A673 (cell line): ENCODE data around the gene ITPR1. TPM values are rescaled to one million over a fixed set of nuclear protein-coding genes. Genes with fewer than 3 reads are reported as not detected.

ENCODE experiments used
- BruUV-seq: library from RNA; stranded (reverse); fragments of 400-500 nt; replicated peaks from 2 replicates; lab custom pipeline; 2021; lab: Mats Ljungman, UMichigan
- CTCF ChIA-PET: fragments of 300-600 bp; sonication (Branson Sonifier 250); formaldehyde crosslinking; loops from one replicate; lab custom pipeline; 2022; ENCODE audit warnings: antibody characterized with exemption; lab: Charles Lee
- POLR2A ChIA-PET: fragments of 300-600 bp; sonication (Branson Sonifier 250); formaldehyde crosslinking; loops from one replicate; lab custom pipeline; 2022; ENCODE audit warnings: antibody characterized with exemption; ENCODE audit not compliant: low non-redundant PET; lab: Charles Lee
- DNase-seq: peaks from one replicate; pipeline ENCODE4 v3.0.0-alpha.2; 2015; ENCODE audit warnings: low spot score
- H3K27ac ChIP-seq: fragments of 200-600 bp; sonication (generic); 2 replicates; pipeline ENCODE4 v1.5.1; 2016; ENCODE audit warnings: mixed run types, low read depth, mild to moderate bottlenecking, mixed read lengths, antibody characterized with exemption, low read length; ENCODE audit not compliant: poor library complexity, severe bottlenecking
- H3K27me3 ChIP-seq: fragments of 200-600 bp; sonication (generic); replicated peaks from 2 replicates; pipeline ENCODE4 v1.6.1; 2017; ENCODE audit warnings: mixed run types, low read depth, mild to moderate bottlenecking, mixed read lengths, antibody characterized with exemption, low read length; ENCODE audit not compliant: insufficient read depth, poor library complexity
- H3K36me3 ChIP-seq: fragments of 200-600 bp; sonication (generic); 2 replicates; pipeline ENCODE4 v1.6.1; 2016; ENCODE audit warnings: mixed run types, mild to moderate bottlenecking, mixed read lengths, antibody characterized with exemption, low read length; ENCODE audit not compliant: insufficient read depth, poor library complexity, severe bottlenecking
- H3K4me1 ChIP-seq: fragments of 200-600 bp; sonication (generic); 2 replicates; pipeline ENCODE4 v1.6.1; 2017; ENCODE audit warnings: mixed run types, mild to moderate bottlenecking, mixed read lengths, antibody characterized with exemption, low read length; ENCODE audit not compliant: insufficient read depth, poor library complexity, severe bottlenecking
- H3K4me3 ChIP-seq: fragments of 200-600 bp; sonication (generic); 2 replicates; pipeline ENCODE4 v1.5.1; 2016; ENCODE audit warnings: low read depth, mixed run types, mild to moderate bottlenecking, mixed read lengths, low read length; ENCODE audit not compliant: poor library complexity, severe bottlenecking
- H3K9me3 ChIP-seq: fragments of 200-600 bp; sonication (generic); 2 replicates; pipeline ENCODE4 v1.6.1; 2016; ENCODE audit warnings: mixed run types, low read depth, mild to moderate bottlenecking, mixed read lengths, antibody characterized with exemption, low read length; ENCODE audit not compliant: poor library complexity, severe bottlenecking
- EZH2 ChIP-seq: fragments of 200-600 bp; sonication (generic); IDR thresholded peaks from 2 replicates; pipeline ENCODE4 v1.6.1; 2017; ENCODE audit warnings: borderline replicate concordance, low read depth, mild to moderate bottlenecking, mixed read lengths, antibody characterized with exemption, low read length; ENCODE audit not compliant: poor library complexity, severe bottlenecking
- intact Hi-C: fragments of 100-400 bp; cut with micrococcal nuclease; formaldehyde crosslinking; loops from one replicate; pipeline ENCODE4 v1.10.0; 2022; ENCODE audit not compliant: unreplicated experiment
- total RNA-seq: library from RNA; stranded (reverse); gene quantifications from 2 replicates; pipeline ENCODE4 v1.2.3, GENCODE V29; 2021
- TF ChIP-seq, protein P1 (sequence below): fragments of 300-800, 200-600 bp; sonication (generic); conservative IDR thresholded peaks from 2 replicates; pipeline ENCODE4 v1.5.1; 2017; ENCODE audit warnings: low read depth, mild to moderate bottlenecking, antibody characterized with exemption, low read length, moderate library complexity, mixed read lengths

The ITPR1 gene
- total RNA-seq, 1 experiment from 2014 or later: 8.6 TPM

DNA sequence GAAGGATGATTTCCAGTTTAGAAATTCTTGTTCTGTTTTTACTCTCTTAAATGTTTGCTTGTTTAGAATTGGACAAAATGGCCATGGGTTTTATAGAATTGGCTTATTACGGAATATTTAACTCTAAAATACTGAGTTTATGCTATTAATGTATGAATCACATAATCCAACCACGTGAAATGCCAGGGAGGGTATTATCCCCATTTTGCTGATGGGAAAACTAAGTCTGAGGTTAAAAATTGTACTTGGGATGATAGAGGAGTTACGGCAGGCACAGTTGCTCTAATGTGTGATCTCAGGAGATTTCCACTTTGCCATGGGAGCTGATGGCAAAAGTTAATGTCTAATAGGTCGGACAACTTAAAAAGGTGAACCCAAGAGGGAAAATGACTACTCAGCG is 194.4 kb downstream of the ITPR1 start:
- DNase-seq: no peak
- TF ChIP-seq EZH2: no peak
- TF ChIP-seq, protein P1, sequence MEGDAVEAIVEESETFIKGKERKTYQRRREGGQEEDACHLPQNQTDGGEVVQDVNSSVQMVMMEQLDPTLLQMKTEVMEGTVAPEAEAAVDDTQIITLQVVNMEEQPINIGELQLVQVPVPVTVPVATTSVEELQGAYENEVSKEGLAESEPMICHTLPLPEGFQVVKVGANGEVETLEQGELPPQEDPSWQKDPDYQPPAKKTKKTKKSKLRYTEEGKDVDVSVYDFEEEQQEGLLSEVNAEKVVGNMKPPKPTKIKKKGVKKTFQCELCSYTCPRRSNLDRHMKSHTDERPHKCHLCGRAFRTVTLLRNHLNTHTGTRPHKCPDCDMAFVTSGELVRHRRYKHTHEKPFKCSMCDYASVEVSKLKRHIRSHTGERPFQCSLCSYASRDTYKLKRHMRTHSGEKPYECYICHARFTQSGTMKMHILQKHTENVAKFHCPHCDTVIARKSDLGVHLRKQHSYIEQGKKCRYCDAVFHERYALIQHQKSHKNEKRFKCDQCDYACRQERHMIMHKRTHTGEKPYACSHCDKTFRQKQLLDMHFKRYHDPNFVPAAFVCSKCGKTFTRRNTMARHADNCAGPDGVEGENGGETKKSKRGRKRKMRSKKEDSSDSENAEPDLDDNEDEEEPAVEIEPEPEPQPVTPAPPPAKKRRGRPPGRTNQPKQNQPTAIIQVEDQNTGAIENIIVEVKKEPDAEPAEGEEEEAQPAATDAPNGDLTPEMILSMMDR: no peak
- ChIA-PET POLR2A (no interaction called here), CTCF (no interaction called here)
- Histone ChIP-seq H3K36me3 (no peaks in the 10 kb centered on the region), H3K9me3 (peaks cover 8% of the 10 kb centered on the region), H3K27ac (no peak overlapping the region), H3K4me3 (no peak overlapping the region), H3K27me3 (no peaks in the 10 kb centered on the region), H3K4me1 (no peaks in the 10 kb centered on the region)
- intact Hi-C loops: no loop called here
- BruUV-seq: no TSS peak

DNA sequence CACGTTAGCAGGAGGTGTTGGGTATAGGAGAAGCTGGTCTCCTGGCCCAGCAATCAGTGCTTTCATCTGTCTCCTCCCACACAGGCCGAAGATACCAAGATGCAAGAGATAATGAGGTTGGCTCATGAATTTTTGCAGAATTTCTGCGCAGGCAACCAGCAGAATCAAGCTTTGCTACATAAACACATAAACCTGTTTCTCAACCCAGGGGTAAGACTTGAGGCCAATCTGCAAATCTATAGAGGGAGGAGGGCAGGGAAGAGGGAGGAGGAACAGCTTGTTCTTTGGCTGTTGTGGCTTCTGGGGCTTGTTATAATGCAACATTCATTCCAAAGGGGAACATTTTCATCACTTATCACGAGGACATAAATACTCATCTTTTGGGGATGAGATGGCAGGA is 195.3 kb downstream of the ITPR1 start:
- intact Hi-C loops: no loop called here
- H3K36me3 ChIP-seq: no peaks in the 10 kb centered on the region
- no peaks in the 10 kb centered on the region for H3K4me1 ChIP-seq
- H3K9me3 ChIP-seq: peaks cover 8% of the 10 kb centered on the region
- no peak overlapping the region for H3K4me3 ChIP-seq
- TF ChIP-seq EZH2: no peak
- TF ChIP-seq, protein P1: no peak
- H3K27ac ChIP-seq: no peak overlapping the region
- no TSS peak for BruUV-seq
- no peaks in the 10 kb centered on the region for H3K27me3 ChIP-seq
- POLR2A ChIA-PET: no interaction called here
- CTCF ChIA-PET: no interaction called here
- DNase-seq: no peak

DNA sequence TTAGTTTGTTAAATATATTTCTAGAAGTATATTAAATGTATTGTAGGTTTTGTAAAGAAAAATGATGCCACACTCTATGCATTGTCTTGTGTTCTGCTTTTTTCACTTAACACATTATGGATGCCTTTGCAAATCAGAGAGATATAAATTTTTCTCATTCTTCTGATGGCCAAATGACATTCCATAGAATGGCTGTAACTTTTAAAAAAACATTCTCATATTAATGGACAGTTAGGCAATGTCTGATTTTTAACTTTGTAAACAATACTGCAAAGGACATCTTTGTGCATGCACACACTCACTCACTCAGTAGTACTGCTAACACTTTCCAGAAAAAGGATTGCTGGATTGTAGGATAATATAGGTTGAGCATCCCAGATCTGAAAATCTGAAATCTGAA is 195.9 kb downstream of the ITPR1 start:
- CTCF ChIA-PET: no interaction called here

More for the DNA sequence above, 195.9 kb downstream of the ITPR1 start:
- DNase-seq: no peak
- H3K9me3 ChIP-seq: peaks cover 8% of the 10 kb centered on the region
- intact Hi-C loops: no loop called here
- no peaks in the 10 kb centered on the region for H3K36me3 ChIP-seq
- H3K27ac ChIP-seq: no peak overlapping the region
- no peak overlapping the region for H3K4me3 ChIP-seq
- POLR2A ChIA-PET: no interaction called here
- no peaks in the 10 kb centered on the region for H3K4me1 ChIP-seq
- no peaks in the 10 kb centered on the region for H3K27me3 ChIP-seq
- TF ChIP-seq EZH2: no peak
- TF ChIP-seq, protein P1: no peak
- no TSS peak for BruUV-seq
